Fibroblast of skin of right biceps (primary cell): ENCODE results near the gene TNS4.
A peak's percentile ranks its signal among the peaks of the same experiment; 100 is the strongest.

Experiments
- DNase-seq: peaks from one replicate; pipeline ENCODE4 v3.0.0-alpha.2; 2013

The TNS4 gene

GRCh38 chr17:40454613-40454995 is 46.8 kb downstream of the TNS4 start:
- DNase-seq = no peak

- DNase-seq = peak; percentile 70
These were observed 47.4 kb downstream of the TNS4 start for GRCh38 chr17:40453881-40454612.

- DNase-seq = peak; percentile 55
These were observed 48.5 kb downstream of the TNS4 start for GRCh38 chr17:40452921-40453378.

GRCh38 chr17:40452216-40452787 is 49.1 kb downstream of the TNS4 start:
- DNase-seq = peak; percentile 93

- peak; percentile 88 for DNase-seq
These were observed 50.0 kb downstream of the TNS4 start for GRCh38 chr17:40451420-40451819.

- DNase-seq = peak; percentile 29
These were observed 51.2 kb downstream of the TNS4 start for GRCh38 chr17:40450175-40450574.

GRCh38 chr17:40448639-40449261 is 52.7 kb downstream of the TNS4 start:
- no peak for DNase-seq

GRCh38 chr17:40448213-40448638 is 53.2 kb downstream of the TNS4 start:
- DNase-seq = no peak

GRCh38 chr17:40447806-40448205 is 53.6 kb downstream of the TNS4 start:
- DNase-seq = no peak

- no peak for DNase-seq
These were observed 54.2 kb downstream of the TNS4 start for GRCh38 chr17:40447148-40447644.

GRCh38 chr17:40445751-40446468 is 55.5 kb downstream of the TNS4 start:
- DNase-seq = peak; percentile 36

- peak; percentile 33 for DNase-seq
These were observed 57.2 kb downstream of the TNS4 start for GRCh38 chr17:40443988-40444899.

- DNase-seq = peak; percentile 82
These were observed 58.0 kb downstream of the TNS4 start, which contains the start of gene IGFBP4 for GRCh38 chr17:40443196-40443987. IGFBP4 (plus strand) TSS chr17:40443450; CDS start chr17:40443736, 286 bp downstream.

GRCh38 chr17:40442392-40443195 is 58.8 kb downstream of the TNS4 start:
- DNase-seq = peak; percentile 45

- no peak for DNase-seq
These were observed 61.3 kb downstream of the TNS4 start for GRCh38 chr17:40440166-40440565.

- peak; percentile 53 for DNase-seq
These were observed 64.2 kb downstream of the TNS4 start for GRCh38 chr17:40437095-40437732.

GRCh38 chr17:40436636-40437035 is 64.8 kb downstream of the TNS4 start:
- DNase-seq = no peak

- DNase-seq = no peak
These were observed 67.6 kb downstream of the TNS4 start for GRCh38 chr17:40433551-40434415.
